Measurements from ENCODE around the gene FAM89B. TPM values are rescaled to one million over a fixed set of nuclear protein-coding genes. Genes with fewer than 3 reads are reported as not detected.

Gene FAM89B
- total and polyA plus RNA-seq, 2 donors (not counting 1 experiment from before 2014, with no cell fraction given): 17.5 to 18.2 TPM

DNA sequence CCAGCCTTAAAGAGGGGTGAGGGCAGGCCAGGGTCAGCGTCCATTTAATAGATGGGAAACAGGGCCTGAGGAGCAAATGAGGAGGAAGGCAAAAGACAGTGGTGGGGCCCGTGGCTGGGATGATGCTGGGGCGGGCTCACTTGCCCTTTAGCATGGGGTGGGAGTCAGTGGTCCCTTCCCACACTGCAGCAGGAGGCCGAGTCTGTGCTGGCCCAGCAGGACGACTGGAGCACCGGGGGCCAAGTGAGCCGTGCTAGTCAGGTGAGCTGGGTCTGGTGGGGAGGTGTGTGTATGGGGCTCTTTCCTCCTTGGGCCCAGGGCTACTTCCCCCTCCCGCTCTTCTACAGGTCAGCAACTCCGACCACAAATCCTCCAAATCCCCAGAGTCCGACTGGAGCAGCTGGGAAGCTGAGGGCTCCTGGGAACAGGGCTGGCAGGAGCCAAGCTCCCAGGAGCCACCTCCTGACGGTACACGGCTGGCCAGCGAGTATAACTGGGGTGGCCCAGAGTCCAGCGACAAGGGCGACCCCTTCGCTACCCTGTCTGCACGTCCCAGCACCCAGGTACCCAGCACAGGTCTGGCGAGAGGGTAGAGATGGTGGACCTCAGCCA, 34.6 kb upstream of the FAM89B start:
- TF ChIP-seq, protein P1, sequence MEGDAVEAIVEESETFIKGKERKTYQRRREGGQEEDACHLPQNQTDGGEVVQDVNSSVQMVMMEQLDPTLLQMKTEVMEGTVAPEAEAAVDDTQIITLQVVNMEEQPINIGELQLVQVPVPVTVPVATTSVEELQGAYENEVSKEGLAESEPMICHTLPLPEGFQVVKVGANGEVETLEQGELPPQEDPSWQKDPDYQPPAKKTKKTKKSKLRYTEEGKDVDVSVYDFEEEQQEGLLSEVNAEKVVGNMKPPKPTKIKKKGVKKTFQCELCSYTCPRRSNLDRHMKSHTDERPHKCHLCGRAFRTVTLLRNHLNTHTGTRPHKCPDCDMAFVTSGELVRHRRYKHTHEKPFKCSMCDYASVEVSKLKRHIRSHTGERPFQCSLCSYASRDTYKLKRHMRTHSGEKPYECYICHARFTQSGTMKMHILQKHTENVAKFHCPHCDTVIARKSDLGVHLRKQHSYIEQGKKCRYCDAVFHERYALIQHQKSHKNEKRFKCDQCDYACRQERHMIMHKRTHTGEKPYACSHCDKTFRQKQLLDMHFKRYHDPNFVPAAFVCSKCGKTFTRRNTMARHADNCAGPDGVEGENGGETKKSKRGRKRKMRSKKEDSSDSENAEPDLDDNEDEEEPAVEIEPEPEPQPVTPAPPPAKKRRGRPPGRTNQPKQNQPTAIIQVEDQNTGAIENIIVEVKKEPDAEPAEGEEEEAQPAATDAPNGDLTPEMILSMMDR (conservative IDR thresholded peaks at IDR 0.05 in 1 of 2, IDR thresholded peaks at IDR 0.05 in 1 of 2; ENCODE audit: low read depth in 1 of 2, low read length in 2 of 2): no peak
- TF ChIP-seq EZH2 (IDR thresholded peaks at IDR 0.05; ENCODE audit: low read length, missing control alignments): no peak
- no peak overlapping the region for H2AFZ ChIP-seq (ENCODE audit: low read length)
- H3K4me2 ChIP-seq (ENCODE audit: extremely low read depth, insufficient read depth, low read length): no peak overlapping the region
- H3K36me3 ChIP-seq (ENCODE audit: control insufficient read depth, insufficient read depth, low read length): peaks cover 45% of the 10 kb centered on the region
- peaks cover 8% of the 10 kb centered on the region for H3K4me1 ChIP-seq (ENCODE audit: control insufficient read depth, extremely low read depth, insufficient read depth, low read length)
- H3K4me3 ChIP-seq (replicated peaks in 1 of 4; ENCODE audit: control extremely low read depth in 1 of 4, insufficient read depth in 1 of 4, low read depth in 3 of 4, low read length in 4 of 4): no peak overlapping the region
- no peaks in the 10 kb centered on the region for H3K27me3 ChIP-seq (ENCODE audit: control insufficient read depth, insufficient read depth, low read length)
- no peak overlapping the region for H3K9ac ChIP-seq (ENCODE audit: insufficient read depth, low read length)
- no peaks in the 10 kb centered on the region for H4K20me1 ChIP-seq (ENCODE audit: control insufficient read depth, extremely low read depth, insufficient read depth, low read length)
- no peaks in the 10 kb centered on the region for H3K79me2 ChIP-seq (ENCODE audit: control insufficient read depth, insufficient read depth, low read length)
- no peaks in the 10 kb centered on the region for H3K9me3 ChIP-seq (ENCODE audit: control insufficient read depth, insufficient read depth, low read depth, low read length)
- no peak overlapping the region for H3K27ac ChIP-seq (ENCODE audit: insufficient read depth, low read length)
- DNase-seq (ENCODE audit: low read depth in 2 of 2): no peak

- no peak for DNase-seq (ENCODE audit: low read depth in 2 of 2)
- no peak overlapping the region for H3K27ac ChIP-seq (ENCODE audit: insufficient read depth, low read length)
- H4K20me1 ChIP-seq (ENCODE audit: control insufficient read depth, extremely low read depth, insufficient read depth, low read length): no peaks in the 10 kb centered on the region
- no peaks in the 10 kb centered on the region for H3K9me3 ChIP-seq (ENCODE audit: control insufficient read depth, insufficient read depth, low read depth, low read length)
- H3K4me2 ChIP-seq (ENCODE audit: extremely low read depth, insufficient read depth, low read length): no peak overlapping the region
- H3K4me3 ChIP-seq (replicated peaks in 1 of 4; ENCODE audit: control extremely low read depth in 1 of 4, insufficient read depth in 1 of 4, low read depth in 3 of 4, low read length in 4 of 4): no peak overlapping the region
- no peaks in the 10 kb centered on the region for H3K27me3 ChIP-seq (ENCODE audit: control insufficient read depth, insufficient read depth, low read length)
- no peak overlapping the region for H2AFZ ChIP-seq (ENCODE audit: low read length)
- no peak overlapping the region for H3K9ac ChIP-seq (ENCODE audit: insufficient read depth, low read length)
- TF ChIP-seq, protein P1 (conservative IDR thresholded peaks at IDR 0.05 in 1 of 2, IDR thresholded peaks at IDR 0.05 in 1 of 2; ENCODE audit: low read depth in 1 of 2, low read length in 2 of 2): no peak
- no peak for TF ChIP-seq EZH2 (IDR thresholded peaks at IDR 0.05; ENCODE audit: low read length, missing control alignments)
- peaks cover 40% of the 10 kb centered on the region for H3K36me3 ChIP-seq (ENCODE audit: control insufficient read depth, insufficient read depth, low read length)
- no peaks in the 10 kb centered on the region for H3K79me2 ChIP-seq (ENCODE audit: control insufficient read depth, insufficient read depth, low read length)
- H3K4me1 ChIP-seq (ENCODE audit: control insufficient read depth, extremely low read depth, insufficient read depth, low read length): peaks cover 8% of the 10 kb centered on the region
These were observed 34.0 kb upstream of the FAM89B start for GRCh38 chr11:65538232-65538914.

GRCh38 chr11:65538915-65539743, 33.2 kb upstream of the FAM89B start:
- Histone ChIP-seq H3K4me2 (ENCODE audit: extremely low read depth, insufficient read depth, low read length) (no peak overlapping the region), H3K27ac (ENCODE audit: insufficient read depth, low read length) (peak overlapping the region; percentile 59), H3K36me3 (ENCODE audit: control insufficient read depth, insufficient read depth, low read length) (peaks cover 38% of the 10 kb centered on the region), H3K9ac (ENCODE audit: insufficient read depth, low read length) (no peak overlapping the region), H3K4me3 (replicated peaks in 1 of 4; ENCODE audit: control extremely low read depth in 1 of 4, insufficient read depth in 1 of 4, low read depth in 3 of 4, low read length in 4 of 4) (no peak overlapping the region), H3K4me1 (ENCODE audit: control insufficient read depth, extremely low read depth, insufficient read depth, low read length) (peaks cover 8% of the 10 kb centered on the region), H2AFZ (ENCODE audit: low read length) (no peak overlapping the region), H3K9me3 (ENCODE audit: control insufficient read depth, insufficient read depth, low read depth, low read length) (no peaks in the 10 kb centered on the region), H4K20me1 (ENCODE audit: control insufficient read depth, extremely low read depth, insufficient read depth, low read length) (no peaks in the 10 kb centered on the region), H3K27me3 (ENCODE audit: control insufficient read depth, insufficient read depth, low read length) (no peaks in the 10 kb centered on the region), H3K79me2 (ENCODE audit: control insufficient read depth, insufficient read depth, low read length) (no peaks in the 10 kb centered on the region)
- TF ChIP-seq EZH2 (IDR thresholded peaks at IDR 0.05; ENCODE audit: low read length, missing control alignments): no peak
- TF ChIP-seq, protein P1 (conservative IDR thresholded peaks at IDR 0.05 in 1 of 2, IDR thresholded peaks at IDR 0.05 in 1 of 2; ENCODE audit: low read depth in 1 of 2, low read length in 2 of 2): no peak
- DNase-seq (ENCODE audit: low read depth in 2 of 2): no peak

Measured in fibroblast of lung (primary cell).